ENCODE results near the gene RACK1.
"Not testable (repeated sequence)": the region's sequence is repeated elsewhere in the genome, so short reads cannot be mapped to it uniquely, and the experiment has no call there.

RACK1 gene

DNA sequence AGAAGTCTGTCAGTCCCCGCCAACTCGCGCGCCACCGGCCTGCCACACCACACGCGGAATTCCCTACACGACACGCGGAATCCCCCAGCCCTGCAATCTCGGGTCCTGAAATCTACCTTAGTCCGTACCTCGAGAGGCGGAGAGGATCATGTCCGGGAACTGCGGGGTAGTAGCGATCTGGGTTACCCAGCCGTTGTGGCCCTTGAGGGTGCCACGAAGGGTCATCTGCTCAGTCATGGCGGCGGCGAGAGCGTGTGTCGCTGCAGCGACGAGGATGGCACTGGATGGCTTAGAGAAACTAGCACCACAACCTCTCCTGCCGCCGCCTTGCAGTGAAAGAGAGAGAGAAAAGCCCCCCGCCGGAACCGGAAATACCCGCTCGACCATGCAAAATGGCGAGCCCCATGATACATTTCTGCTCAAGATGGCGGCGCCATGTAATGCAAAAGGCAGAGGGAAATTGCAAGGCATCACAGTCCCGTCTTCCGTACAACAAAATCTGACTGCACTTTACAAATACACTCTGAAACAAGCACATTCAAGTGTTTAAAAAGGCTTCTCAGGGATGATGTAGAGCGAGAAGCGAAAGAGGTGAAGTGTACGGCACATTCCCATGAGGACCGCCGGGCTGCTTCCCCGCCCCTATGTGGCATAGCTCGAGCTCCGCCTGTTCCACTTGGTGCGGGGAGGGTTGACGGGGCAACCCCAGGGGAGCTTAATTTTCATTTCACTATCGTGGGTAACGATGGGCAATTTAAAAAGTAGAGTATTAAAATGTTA is at the start of gene RACK1:
Gene RACK1, minus strand, starts transcription at position 343 of the 780 bp plus-strand sequence. Its CDS starts 106 bp downstream, at position 237.
- no peaks in the 10 kb centered on the region for H3K9me3 ChIP-seq (ENCODE audit: low read length)
- peak within 1 kb of the TSS; percentile 92 for H3K9ac ChIP-seq (ENCODE audit: low read length)
- no peaks in the 10 kb centered on the region for H3K27me3 ChIP-seq (ENCODE audit: control insufficient read depth in 1 of 2, insufficient read depth in 2 of 2, low read length in 2 of 2)
- H3K4me1 ChIP-seq (ENCODE audit: insufficient read depth, low read length) = peaks cover 43% of the 10 kb centered on the region
- H3K36me3 ChIP-seq (ENCODE audit: insufficient read depth, low read length) = peaks cover 31% of the 10 kb centered on the region
- peak within 1 kb of the TSS; percentile 75 for H3K27ac ChIP-seq (ENCODE audit: low read depth, low read length)
- peak within 1 kb of the TSS; percentile 92 for H3K4me3 ChIP-seq (ENCODE audit: low read depth in 1 of 2, low read length in 2 of 2)

DNA sequence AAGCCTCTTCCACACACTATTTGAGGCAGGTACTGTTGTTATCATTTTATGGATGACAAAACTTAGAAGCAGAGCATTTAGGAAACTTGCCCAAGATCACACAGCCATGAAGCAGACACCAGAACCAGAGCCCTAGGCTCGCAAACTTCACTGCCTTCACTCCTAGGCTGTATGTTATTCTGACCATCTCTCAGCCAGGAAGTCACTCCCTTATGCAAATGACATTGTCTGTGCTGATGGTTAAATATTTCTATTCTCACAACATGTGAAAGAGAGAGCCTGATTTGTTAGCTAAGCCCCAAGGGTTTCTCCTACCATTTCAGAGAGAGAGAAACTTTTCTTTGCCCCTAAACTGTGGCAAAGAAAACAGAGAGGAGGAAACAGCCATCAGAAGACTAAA is 43.6 kb upstream of the RACK1 start:
- not testable (repeated sequence) for H3K27ac ChIP-seq (ENCODE audit: low read depth, low read length); H3K9me3 ChIP-seq (ENCODE audit: low read length); H3K36me3 ChIP-seq (ENCODE audit: insufficient read depth, low read length); H3K4me1 ChIP-seq (ENCODE audit: insufficient read depth, low read length); H3K27me3 ChIP-seq (ENCODE audit: control insufficient read depth in 1 of 2, insufficient read depth in 2 of 2, low read length in 2 of 2); H3K4me3 ChIP-seq (ENCODE audit: low read depth in 1 of 2, low read length in 2 of 2); H3K9ac ChIP-seq (ENCODE audit: low read length)

DNA sequence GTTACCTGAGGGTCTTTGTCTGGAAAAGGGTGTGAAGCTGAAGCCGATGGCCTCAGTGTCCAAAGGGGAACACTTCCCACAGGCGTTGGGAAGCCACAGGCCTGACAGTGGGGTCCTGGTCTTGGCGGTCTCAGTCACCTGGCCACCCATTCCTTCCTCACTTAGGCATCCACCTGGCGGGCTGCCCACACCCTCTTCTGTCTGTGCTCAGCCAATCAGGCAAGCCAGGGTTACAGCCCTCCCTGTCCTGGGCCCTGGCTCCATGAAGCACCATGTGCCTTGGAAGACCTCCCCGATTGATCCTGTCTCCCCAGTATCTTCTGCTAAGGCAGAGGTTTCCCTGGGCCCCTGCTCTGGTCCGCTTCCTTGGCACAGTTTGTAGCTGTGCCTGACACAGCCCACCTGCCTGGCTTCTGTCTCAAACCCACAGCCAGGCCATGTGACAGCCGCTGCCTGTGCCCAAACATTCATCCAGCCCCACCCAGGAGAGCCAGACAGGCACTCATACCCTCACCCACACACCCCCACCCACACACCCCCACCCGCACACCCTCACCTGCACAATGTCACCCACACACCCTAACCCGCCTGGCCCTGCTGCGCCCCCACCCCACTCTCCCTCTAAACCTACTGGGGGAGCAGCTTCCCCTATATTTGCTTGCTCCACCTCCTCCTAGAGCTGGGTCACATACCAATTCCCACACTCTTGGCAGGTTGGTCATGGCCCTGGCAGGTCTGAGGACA is 42.4 kb upstream of the RACK1 start:
- not testable (repeated sequence) for H3K4me3 ChIP-seq (ENCODE audit: low read depth in 1 of 2, low read length in 2 of 2); H3K27me3 ChIP-seq (ENCODE audit: control insufficient read depth in 1 of 2, insufficient read depth in 2 of 2, low read length in 2 of 2); H3K9ac ChIP-seq (ENCODE audit: low read length); H3K36me3 ChIP-seq (ENCODE audit: insufficient read depth, low read length); H3K9me3 ChIP-seq (ENCODE audit: low read length); H3K4me1 ChIP-seq (ENCODE audit: insufficient read depth, low read length); H3K27ac ChIP-seq (ENCODE audit: low read depth, low read length)

DNA sequence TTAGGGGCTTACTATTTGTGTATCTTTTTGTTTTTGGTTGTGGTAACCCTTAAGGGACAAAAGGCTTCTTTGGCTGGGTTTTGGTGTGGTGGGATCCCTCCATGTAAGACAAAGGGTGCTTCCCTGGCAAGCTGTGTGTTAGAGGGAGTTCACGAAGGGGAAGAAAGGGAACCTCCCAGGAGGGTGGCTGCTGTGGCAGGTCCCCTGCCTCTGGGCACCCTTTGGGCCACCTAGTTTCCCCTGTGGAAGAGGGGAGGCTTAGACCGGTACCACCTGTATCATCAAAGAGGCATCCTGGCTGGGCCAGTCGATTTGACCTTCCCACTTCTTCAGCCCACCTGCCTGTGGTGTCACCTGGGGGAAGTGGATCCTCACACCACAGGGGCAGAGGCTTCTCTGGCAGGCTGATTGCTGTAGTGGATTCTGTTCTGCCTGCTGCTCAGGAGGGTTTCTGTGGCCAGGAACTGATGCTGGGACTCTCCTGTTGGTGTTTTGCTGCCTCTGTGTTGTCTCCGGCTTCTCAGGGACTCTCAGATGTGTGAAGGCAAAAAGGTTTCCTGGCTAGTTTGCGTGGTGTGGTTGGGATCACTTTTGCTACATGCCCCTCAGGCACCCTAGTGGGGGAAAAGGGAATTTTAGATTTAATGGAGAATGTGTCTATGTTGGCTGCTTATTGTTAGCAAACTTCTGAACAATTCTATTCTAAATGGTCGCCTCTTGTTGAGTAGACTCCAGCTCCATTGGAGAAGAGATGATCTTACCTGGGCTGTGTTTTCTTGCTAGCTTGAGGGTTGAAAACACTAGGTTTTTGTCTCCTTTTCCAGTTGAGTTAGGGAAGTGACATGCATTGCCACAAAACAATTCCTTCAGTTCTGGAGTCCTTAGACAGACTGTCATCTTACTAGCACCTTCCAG is 40.4 kb upstream of the RACK1 start:
- not testable (repeated sequence) for H3K4me3 ChIP-seq (ENCODE audit: low read depth in 1 of 2, low read length in 2 of 2); H3K36me3 ChIP-seq (ENCODE audit: insufficient read depth, low read length); H3K9me3 ChIP-seq (ENCODE audit: low read length); H3K4me1 ChIP-seq (ENCODE audit: insufficient read depth, low read length); H3K27me3 ChIP-seq (ENCODE audit: control insufficient read depth in 1 of 2, insufficient read depth in 2 of 2, low read length in 2 of 2); H3K27ac ChIP-seq (ENCODE audit: low read depth, low read length); H3K9ac ChIP-seq (ENCODE audit: low read length)

DNA sequence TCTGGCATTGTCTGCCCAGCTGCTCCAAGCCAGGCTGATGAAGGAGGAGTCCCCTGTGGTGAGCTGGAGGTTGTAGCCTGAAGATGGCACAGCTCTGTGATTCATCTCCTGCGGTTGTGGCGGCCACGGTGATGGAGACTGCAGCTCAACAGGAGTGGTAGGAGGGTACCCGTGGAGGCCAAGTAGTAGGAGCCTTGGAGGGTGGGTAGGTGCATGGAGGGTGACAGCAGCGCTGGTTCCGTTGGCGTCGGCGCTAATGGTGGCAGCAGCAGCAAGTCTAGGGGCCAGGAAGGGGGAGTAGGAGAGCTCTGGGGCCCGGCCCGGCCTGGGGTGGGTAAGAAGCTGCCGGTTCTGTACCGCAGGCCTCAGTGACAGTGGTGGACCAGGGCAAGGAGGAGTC is 39.6 kb upstream of the RACK1 start:
- Histone ChIP-seq H3K36me3 (ENCODE audit: insufficient read depth, low read length) (no peaks in the 10 kb centered on the region), H3K27ac (ENCODE audit: low read depth, low read length) (no peak overlapping the region), H3K4me1 (ENCODE audit: insufficient read depth, low read length) (no peaks in the 10 kb centered on the region), H3K9ac (ENCODE audit: low read length) (no peak overlapping the region), H3K27me3 (ENCODE audit: control insufficient read depth in 1 of 2, insufficient read depth in 2 of 2, low read length in 2 of 2) (no peaks in the 10 kb centered on the region), H3K9me3 (ENCODE audit: low read length) (no peaks in the 10 kb centered on the region), H3K4me3 (ENCODE audit: low read depth in 1 of 2, low read length in 2 of 2) (no peak overlapping the region)

DNA sequence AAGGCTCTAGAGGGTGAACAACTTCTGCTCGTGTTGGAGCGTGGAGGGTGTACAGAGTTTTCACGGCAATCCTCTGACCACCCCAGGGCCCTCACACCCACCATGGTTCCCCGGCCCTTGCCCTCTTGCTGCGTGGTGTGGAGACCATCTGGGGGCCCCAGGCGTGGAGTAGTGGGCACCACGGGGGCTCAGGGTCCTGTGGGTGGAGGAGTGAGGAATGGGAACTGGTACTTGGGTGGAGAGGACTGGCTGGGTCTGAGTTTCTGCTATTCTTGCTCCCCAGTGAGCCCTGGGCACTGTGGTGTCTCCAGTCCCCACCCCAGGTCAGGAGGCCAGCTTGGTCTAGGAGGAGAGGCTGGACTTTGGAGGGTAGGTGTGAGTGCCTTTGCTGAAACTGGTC is 39.2 kb upstream of the RACK1 start:
- Histone ChIP-seq H3K36me3 (ENCODE audit: insufficient read depth, low read length) (no peaks in the 10 kb centered on the region), H3K9me3 (ENCODE audit: low read length) (no peaks in the 10 kb centered on the region)

DNA sequence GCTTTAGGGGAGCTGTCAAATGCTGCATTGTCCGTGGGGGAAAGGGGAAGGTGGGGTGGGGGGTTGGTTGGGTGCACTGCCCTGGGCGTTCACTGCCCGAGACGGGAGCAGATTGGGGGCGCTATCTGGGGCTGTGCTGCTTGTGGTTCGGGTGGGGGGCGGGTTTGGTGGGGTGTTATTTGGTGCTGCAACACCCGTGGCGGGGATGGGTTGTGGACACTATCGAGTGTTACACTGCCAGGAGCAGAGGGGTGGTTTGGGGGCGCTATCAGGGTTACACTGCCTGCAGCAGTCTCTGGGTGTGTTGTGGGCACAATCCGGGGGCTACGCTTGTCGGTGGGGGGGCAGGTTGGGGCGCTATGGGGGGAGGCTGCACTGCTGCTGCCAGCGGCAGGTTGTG is 38.7 kb upstream of the RACK1 start:
- H3K36me3 ChIP-seq (ENCODE audit: insufficient read depth, low read length); H3K9me3 ChIP-seq (ENCODE audit: low read length); H3K27ac ChIP-seq (ENCODE audit: low read depth, low read length); H3K27me3 ChIP-seq (ENCODE audit: control insufficient read depth in 1 of 2, insufficient read depth in 2 of 2, low read length in 2 of 2); H3K9ac ChIP-seq (ENCODE audit: low read length); H3K4me1 ChIP-seq (ENCODE audit: insufficient read depth, low read length); H3K4me3 ChIP-seq (ENCODE audit: low read depth in 1 of 2, low read length in 2 of 2): not testable (repeated sequence)

More for the DNA sequence above, 39.2 kb upstream of the RACK1 start:
- H3K27ac ChIP-seq (ENCODE audit: low read depth, low read length) = no peak overlapping the region
- no peak overlapping the region for H3K4me3 ChIP-seq (ENCODE audit: low read depth in 1 of 2, low read length in 2 of 2)
- no peaks in the 10 kb centered on the region for H3K4me1 ChIP-seq (ENCODE audit: insufficient read depth, low read length)
- H3K9ac ChIP-seq (ENCODE audit: low read length) = no peak overlapping the region
- no peaks in the 10 kb centered on the region for H3K27me3 ChIP-seq (ENCODE audit: control insufficient read depth in 1 of 2, insufficient read depth in 2 of 2, low read length in 2 of 2)

DNA sequence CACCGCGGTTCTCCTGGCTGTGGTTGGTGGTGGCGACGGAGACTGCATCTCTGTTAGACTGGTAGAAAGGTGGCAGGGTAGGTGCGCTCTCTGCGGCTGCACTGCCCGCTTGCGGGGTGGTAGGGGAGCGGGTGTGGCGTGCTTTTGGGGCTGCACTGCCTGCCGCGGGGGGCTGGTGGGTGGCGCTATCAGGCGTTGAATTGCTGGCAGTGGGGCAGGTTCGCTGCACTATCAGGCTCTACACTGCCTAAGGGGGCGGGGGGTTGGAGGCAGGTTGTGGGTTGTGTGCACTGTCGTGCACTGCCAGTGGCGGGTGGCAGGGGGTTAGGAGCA is 38.2 kb upstream of the RACK1 start:
- no peak overlapping the region for H3K9ac ChIP-seq (ENCODE audit: low read length)
- H3K4me1 ChIP-seq (ENCODE audit: insufficient read depth, low read length) = no peaks in the 10 kb centered on the region
- no peaks in the 10 kb centered on the region for H3K9me3 ChIP-seq (ENCODE audit: low read length)
- H3K27me3 ChIP-seq (ENCODE audit: control insufficient read depth in 1 of 2, insufficient read depth in 2 of 2, low read length in 2 of 2) = no peaks in the 10 kb centered on the region
- H3K27ac ChIP-seq (ENCODE audit: low read depth, low read length) = no peak overlapping the region
- no peaks in the 10 kb centered on the region for H3K36me3 ChIP-seq (ENCODE audit: insufficient read depth, low read length)
- no peak overlapping the region for H3K4me3 ChIP-seq (ENCODE audit: low read depth in 1 of 2, low read length in 2 of 2)

DNA sequence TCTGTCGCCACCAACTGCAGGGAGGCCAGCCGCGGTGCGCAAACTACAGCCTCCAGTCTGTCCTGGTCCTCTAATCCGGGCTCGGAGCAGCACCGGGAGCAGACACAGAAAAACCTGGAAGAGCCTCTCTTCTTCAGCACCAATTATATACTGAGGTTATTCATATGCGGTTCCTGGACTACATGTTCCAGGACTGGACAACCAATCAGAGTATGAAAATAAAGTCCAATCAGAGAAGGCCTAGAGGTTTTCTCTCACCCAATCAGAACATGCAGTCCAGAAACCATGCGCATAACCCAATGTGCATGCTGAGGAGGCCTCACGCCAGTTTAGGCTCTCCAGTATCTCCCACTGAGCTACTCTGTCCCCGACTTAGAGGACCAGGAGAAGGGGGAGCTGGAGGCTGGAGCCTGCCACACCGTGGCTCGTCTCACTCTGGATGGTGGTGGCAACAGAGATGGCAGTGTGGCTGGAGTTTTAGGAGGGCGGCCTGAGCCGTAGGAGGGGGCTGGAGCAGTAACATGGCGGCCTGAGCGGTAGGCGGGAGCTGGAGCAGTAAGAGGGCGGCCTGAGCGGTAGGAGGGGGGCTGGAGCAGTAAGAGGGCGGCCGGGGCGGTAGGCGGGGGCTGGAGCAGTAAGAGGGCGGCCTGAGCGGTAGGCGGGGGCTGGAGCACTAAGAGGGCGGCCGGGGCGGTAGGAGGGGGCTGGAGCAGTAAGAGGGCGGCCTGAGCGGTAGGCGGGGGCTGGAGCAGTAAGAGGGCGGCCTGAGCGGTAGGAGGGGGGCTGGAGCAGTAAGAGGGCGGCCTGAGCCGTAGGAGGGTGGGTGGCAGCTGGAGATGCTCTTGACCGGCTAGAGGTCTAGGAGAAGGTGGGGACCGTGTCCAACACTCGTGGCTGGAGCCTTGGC is 37.6 kb upstream of the RACK1 start:
- Histone ChIP-seq H3K4me3 (ENCODE audit: low read depth in 1 of 2, low read length in 2 of 2) (no peak overlapping the region), H3K4me1 (ENCODE audit: insufficient read depth, low read length) (no peaks in the 10 kb centered on the region), H3K27ac (ENCODE audit: low read depth, low read length) (no peak overlapping the region), H3K9me3 (ENCODE audit: low read length) (no peaks in the 10 kb centered on the region), H3K9ac (ENCODE audit: low read length) (no peak overlapping the region), H3K27me3 (ENCODE audit: control insufficient read depth in 1 of 2, insufficient read depth in 2 of 2, low read length in 2 of 2) (no peaks in the 10 kb centered on the region), H3K36me3 (ENCODE audit: insufficient read depth, low read length) (no peaks in the 10 kb centered on the region)

DNA sequence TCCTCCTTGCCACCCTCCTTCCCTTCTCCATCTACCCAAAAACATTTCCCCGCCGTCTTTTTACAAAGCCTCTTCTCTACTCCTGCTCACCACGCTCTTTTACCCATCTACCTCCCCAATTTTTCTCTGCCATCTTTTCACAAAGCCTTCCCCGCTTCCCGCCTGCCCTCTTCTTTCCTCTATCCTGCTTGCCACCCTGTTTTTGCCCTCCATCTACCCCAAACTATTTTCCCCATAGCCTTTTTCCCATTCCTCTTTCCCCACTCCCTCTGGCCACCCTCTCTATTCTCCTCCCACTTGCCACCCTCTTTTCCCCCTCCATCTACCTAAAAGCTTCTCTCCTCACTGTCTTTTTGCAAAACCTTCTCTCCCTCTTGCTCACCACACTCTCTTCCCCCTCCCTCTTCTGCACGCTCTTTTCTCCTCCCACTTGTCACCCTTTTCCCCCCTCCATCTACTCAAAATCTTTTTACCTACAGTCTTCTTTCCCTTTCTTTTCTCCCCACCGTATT is 36.6 kb upstream of the RACK1 start:
- H3K36me3 ChIP-seq (ENCODE audit: insufficient read depth, low read length) = no peaks in the 10 kb centered on the region
- H3K27ac ChIP-seq (ENCODE audit: low read depth, low read length) = no peak overlapping the region
- H3K27me3 ChIP-seq (ENCODE audit: control insufficient read depth in 1 of 2, insufficient read depth in 2 of 2, low read length in 2 of 2) = no peaks in the 10 kb centered on the region
- H3K9me3 ChIP-seq (ENCODE audit: low read length) = no peaks in the 10 kb centered on the region
- no peak overlapping the region for H3K4me3 ChIP-seq (ENCODE audit: low read depth in 1 of 2, low read length in 2 of 2)
- H3K4me1 ChIP-seq (ENCODE audit: insufficient read depth, low read length) = no peaks in the 10 kb centered on the region
- H3K9ac ChIP-seq (ENCODE audit: low read length) = no peak overlapping the region

DNA sequence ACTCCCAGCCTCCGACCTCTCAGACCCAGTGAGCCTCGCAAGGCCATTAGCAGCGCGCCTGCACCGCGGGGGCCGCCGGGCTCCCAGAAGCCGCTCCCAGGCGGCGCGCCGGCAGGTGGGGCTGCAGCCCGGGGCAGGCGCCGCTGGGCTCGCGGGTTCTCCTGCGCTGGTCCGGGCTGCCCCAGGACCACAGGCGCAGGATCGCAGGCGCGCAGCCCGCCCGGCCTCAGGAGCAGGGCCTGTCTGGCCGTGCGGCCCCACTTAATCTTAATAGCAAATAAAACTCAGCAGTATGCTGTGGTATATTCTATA is 29.7 kb upstream of the RACK1 start:
- H3K4me1 ChIP-seq (ENCODE audit: insufficient read depth, low read length); H3K27me3 ChIP-seq (ENCODE audit: control insufficient read depth in 1 of 2, insufficient read depth in 2 of 2, low read length in 2 of 2); H3K27ac ChIP-seq (ENCODE audit: low read depth, low read length); H3K36me3 ChIP-seq (ENCODE audit: insufficient read depth, low read length); H3K4me3 ChIP-seq (ENCODE audit: low read depth in 1 of 2, low read length in 2 of 2); H3K9ac ChIP-seq (ENCODE audit: low read length); H3K9me3 ChIP-seq (ENCODE audit: low read length): not testable (repeated sequence)
